NB4 (cell line): ENCODE measurements around the gene ASXL2.

Source experiments
- MYC ChIP-seq: IDR thresholded peaks from 2 replicates; pipeline ENCODE4 v1.6.1; 2011; ENCODE audit warnings: low read depth, low read length
- POLR2A ChIP-seq: IDR thresholded peaks from 2 replicates; pipeline ENCODE4 v1.6.1; 2011; ENCODE audit warnings: mild to moderate bottlenecking; ENCODE audit not compliant: insufficient read length; ENCODE audit errors: extremely low read depth
- TF ChIP-seq, protein P1 (sequence below): IDR thresholded peaks from one replicate; pipeline ENCODE4 v1.5.1; 2012; ENCODE audit warnings: low read depth, low read length
- TF ChIP-seq, protein P2 (sequence below): IDR thresholded peaks from 2 replicates; pipeline ENCODE4 v1.6.1; 2011; ENCODE audit warnings: low read depth, low read length

DNA sequence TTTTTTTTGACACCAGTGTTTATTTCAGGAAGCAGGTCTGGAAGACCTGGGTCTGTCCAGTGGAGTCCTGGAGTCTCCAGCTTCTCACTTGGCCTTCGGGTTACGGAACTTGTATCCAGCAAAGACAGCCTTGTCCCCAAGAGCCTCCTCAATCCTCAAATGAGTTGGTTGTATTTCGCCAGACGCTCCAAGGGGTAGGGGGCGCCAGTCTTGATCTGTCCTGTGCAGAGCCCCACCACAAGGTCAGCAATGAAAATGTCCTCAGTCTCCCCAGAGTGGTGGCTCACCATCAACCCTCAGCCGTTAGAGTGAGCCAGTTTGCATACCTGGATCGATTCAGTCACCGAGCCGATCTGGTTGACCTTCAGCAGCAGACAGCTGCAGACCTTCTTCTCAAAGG lies 21.9 kb downstream of the ASXL2 start:
- TF ChIP-seq, protein P1, sequence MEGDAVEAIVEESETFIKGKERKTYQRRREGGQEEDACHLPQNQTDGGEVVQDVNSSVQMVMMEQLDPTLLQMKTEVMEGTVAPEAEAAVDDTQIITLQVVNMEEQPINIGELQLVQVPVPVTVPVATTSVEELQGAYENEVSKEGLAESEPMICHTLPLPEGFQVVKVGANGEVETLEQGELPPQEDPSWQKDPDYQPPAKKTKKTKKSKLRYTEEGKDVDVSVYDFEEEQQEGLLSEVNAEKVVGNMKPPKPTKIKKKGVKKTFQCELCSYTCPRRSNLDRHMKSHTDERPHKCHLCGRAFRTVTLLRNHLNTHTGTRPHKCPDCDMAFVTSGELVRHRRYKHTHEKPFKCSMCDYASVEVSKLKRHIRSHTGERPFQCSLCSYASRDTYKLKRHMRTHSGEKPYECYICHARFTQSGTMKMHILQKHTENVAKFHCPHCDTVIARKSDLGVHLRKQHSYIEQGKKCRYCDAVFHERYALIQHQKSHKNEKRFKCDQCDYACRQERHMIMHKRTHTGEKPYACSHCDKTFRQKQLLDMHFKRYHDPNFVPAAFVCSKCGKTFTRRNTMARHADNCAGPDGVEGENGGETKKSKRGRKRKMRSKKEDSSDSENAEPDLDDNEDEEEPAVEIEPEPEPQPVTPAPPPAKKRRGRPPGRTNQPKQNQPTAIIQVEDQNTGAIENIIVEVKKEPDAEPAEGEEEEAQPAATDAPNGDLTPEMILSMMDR = no peak
- no peak for TF ChIP-seq POLR2A
- TF ChIP-seq, protein P2, sequence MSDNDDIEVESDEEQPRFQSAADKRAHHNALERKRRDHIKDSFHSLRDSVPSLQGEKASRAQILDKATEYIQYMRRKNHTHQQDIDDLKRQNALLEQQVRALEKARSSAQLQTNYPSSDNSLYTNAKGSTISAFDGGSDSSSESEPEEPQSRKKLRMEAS = no peak
- TF ChIP-seq MYC = no peak
